ENCODE results near the gene SERPINB10.

The SERPINB10 gene, protein sequence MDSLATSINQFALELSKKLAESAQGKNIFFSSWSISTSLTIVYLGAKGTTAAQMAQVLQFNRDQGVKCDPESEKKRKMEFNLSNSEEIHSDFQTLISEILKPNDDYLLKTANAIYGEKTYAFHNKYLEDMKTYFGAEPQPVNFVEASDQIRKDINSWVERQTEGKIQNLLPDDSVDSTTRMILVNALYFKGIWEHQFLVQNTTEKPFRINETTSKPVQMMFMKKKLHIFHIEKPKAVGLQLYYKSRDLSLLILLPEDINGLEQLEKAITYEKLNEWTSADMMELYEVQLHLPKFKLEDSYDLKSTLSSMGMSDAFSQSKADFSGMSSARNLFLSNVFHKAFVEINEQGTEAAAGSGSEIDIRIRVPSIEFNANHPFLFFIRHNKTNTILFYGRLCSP

DNA sequence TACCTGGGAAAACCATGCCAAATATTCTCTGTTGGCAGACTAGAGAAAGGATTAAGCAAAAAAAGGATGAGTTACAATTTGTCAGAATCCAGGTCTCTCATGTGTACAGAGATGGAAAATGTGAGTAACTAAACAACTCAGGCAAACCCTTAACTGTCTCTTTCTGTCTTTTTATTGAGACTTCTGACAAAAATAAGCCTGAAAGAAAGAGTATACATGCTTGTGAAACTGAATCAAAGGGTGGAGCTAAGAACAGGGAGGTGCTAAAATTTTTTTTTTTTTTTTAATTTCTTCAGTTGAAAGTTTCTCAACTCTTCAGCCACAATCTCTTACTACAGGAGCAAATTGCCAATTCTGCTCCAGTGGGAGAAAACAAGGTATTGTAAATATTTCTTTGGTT lies at the start of gene SERPINB10:
TSS of gene SERPINB10 (plus strand) at position 295 of the 400 bp plus-strand sequence. CDS start 7,553 bp downstream, outside the sequence.
- no peak for DNase-seq

DNA sequence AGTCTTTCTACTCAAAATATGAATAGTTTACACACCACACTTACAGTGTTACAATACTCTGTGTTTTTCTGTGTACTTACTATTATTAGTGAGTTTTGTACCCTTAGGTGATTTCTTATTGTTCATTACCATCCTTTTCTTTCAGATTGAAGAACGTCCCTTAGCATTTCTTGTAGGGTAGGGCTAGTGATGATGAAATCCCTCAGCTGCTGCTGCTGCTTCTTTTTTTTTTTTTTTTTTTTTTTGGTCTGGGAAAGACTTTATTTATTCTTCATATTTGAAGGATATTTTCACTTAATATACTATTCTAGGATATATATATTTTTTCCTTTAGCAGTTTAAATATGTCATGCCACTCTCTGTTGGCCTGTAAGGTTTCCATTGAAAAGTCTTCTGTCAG lies 49.3 kb upstream of the SERPINB10 start:
- DNase-seq = no peak

DNA sequence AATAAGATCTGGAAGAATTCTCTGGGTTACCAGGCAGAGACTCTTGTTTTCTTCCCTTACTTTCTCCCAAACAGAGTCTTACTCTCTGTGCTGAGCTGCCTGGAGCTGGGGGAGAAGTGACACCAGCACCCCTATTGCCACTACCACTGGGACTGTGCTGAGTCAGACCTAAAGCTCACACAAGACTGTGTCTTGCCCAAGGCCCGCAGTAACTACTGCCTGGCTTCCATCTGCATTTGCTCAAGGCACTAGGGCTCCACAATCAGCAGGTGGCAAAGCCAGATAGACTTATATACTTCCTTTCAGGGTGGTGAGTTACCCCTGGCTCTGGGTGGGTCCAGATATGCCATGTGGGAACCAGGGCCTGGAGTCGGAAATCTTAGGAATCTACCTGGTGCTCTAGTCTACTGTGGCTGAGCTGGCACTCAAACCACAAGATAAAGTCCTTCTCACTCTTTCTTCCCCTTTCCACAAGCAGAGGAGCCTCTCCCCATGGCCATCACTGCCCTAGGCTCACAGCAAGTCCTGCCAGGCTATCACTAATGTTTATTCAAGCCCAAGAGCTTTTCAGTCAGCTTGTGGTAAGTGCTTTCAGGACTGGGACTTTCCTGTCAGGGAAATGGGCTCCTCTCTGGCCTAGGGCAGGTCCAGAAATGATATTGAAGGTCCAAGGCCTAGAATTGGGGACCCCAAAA lies 47.8 kb upstream of the SERPINB10 start:
- DNase-seq = no peak

DNA sequence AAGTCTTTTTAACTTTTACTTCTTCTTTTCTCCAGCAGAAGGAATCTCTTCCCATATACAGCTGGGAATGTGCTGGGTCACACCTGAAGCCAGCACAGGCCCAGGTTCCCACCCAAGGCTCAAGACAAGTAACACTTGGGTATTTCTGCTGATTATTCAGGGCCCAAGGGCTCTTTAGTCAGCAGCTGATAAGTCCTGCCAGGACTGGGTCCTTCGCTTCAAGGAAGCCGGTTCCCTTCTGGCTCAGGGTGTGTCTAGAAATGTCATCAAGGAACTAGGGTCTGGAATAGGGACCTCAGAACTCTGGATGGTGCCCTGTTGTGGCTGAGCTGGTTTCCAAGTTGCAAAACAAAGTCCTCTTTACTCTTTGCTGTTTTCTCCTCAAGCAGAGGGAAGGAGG lies 47.2 kb upstream of the SERPINB10 start:
- no peak for DNase-seq

DNA sequence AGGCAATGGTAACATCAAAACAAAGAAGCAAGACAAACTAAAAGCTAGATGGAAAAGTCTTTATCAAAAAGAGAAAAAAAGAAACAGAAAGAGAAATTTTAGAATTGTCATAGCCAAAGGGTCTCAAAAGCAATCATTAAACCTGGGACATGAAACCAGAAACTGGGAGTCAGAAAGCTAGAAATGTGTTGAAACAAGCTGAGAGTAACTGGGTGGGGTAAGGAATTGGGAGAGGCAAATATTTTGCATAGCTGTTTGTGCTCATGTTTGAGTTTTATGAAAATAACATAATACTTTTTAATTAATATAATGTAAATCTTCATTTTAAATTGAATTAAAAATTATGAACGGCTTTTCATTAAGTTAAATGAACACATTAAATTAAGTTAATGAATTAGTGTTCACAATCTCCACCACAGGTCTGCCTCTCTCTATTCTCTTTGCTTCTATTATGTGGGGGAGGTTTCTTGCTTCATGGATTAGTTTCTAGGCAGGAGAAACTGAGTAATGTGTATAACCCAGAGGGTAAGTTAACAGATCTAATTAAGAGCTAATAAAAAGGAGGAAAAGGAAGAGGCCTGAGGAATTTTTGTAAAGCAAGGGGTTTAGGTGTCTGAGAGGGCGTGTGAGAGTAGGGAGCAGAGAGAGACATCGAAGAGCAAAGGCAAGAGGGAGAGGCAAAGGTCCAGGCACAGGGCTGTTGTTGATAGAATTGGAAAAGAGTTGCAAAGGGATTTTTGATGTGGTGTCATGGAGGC lies 40.2 kb upstream of the SERPINB10 start:
- no peak for DNase-seq

DNA sequence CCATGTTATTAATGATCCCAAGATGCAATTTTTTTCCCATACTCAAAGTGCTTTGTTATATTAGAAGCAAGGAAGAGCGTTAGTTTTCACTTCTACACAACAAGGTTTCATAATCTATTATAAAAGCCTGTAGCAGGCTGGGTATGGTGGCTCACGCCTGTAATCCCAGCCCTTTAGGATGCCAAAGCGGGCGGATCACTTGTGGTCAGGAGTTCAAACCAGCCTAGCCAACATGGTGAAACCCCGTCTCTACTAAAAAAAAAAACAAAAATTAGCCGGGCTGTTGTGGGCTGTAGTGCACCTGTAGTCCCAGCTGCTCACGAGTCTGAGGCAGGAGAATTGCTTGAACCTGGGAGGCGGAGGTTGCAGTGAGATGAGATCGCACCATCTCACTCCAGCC lies 39.2 kb upstream of the SERPINB10 start:
- no peak for DNase-seq

DNA sequence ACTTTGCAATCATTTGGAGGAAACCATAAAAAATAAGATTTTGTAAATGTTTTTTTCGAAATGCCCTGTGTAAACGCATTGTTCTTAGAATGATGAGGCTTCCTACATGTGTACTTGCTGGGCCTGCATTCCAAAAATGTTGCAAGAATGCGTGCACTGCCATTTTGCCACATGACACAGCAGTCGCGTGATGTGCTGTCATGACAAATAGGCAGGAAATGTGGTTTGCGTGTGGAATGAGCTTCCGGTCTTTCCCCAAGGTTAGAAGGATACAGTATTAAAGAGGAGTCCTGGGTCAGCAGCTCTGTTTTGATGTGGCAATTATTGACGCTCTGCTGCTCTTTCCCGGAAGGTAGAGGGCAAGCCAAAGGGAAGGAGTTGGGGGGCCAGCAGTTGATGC lies 38.4 kb upstream of the SERPINB10 start:
- no peak for DNase-seq

DNA sequence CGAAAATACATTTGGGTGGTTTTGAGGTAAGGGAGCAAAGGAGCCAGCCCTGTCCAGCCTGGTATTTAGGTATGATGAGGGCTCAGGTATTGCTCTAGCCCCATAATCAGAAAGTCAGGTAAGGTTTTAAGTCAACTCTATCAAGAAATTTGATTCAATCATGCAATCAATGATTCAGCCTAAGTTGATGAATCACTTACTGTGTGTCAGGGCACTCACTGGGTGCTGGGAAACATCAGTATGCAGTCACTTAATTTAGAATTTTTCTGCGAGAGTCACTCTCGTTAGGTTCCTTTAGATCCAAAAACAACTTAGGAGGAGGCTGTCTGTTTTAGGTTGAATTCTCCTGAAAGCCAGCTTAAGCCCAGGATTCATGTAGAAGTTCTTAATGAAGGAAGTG lies 37.9 kb upstream of the SERPINB10 start:
- no peak for DNase-seq

DNA sequence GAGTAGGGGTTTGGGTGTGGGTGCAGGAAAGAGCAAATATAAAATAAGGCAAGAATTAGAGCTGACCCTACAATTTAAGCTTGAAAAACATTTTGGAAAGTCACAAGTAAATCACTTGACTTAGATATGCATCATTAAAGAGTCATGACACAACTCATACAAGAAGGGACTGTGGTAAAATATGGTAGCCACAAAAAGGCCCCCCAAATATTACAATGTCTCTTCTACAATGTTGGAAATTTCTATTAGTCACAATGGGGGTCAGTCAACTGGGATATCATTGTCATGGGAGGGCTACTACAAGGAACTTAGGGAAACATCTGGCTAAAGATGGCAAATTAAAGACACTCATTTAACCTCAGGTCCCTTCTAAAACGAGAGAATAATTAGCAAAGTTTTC lies 35.9 kb upstream of the SERPINB10 start:
- DNase-seq = no peak

DNA sequence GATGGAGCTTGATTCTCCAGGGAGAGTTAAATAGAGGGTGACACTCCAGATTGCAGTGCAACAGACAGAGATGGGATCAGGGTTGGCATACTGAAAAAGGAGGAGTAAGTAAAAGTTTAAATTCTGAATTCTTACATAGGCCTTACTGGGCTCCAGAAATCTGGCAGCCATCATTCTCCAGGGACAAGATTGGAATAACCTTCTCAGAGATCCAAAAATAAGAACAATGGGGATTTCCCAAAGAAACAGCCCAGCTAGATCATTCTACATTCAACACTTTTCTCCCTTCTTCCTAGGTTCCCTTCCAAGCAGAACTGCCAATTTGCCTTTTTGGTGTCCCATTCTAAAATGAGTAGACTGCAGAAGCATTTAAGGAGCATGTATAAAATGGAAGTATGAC lies 35.2 kb upstream of the SERPINB10 start:
- no peak for DNase-seq

DNA sequence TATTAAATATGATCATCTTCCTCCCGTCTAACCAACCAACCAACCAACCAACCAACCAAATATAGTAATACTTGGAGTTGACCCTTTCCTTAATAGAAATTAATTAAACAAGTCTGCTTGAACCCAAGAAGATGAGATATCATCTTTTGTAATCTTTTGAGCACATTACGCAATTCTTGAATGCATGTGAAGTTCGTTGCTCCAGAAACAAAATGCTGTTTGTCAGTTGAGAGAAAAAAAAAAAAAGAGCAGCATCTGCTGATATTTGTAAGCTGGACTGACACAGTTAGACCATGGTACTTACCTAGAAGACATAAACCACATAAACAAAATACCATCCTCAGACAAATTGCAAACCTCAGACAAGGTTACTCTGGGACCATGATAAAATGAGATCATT lies 29.4 kb upstream of the SERPINB10 start:
- DNase-seq = no peak

DNA sequence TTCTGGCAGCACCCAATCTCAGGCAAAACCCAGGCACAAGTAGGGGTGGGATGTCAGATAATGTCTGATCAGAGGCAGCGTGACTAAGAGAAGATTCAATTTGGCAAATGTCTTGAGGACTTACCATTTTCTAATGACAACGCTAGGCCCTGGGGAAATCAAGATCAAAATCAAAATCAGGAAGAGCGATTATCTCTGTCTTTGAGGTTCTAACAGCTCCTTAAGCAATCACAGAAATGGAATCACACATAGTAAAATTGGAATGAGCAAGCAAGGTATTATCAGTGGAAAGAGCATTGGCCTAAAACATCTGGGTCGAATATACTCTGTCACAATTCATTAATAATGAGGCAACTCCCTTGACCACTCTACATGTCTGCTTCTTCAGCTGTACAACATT lies 28.8 kb upstream of the SERPINB10 start:
- no peak for DNase-seq

DNA sequence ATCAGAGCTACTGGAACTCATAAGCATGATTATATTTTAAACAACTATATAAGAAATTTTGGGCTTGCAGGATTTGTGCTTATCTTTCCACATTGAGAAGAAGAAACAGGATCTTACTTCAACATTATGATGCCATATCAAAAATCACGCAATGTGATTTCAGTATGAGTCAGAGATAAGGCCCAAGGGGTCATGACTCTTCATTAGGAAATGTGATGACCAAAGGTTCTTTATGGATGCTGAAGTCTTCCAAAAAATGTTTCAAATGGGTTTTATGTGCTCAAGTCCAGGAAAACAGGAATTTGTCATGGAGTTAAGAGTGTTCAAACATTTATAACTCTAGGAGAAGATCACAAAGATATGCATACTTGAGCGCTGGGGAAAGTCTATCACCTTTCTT lies 28.0 kb upstream of the SERPINB10 start:
- DNase-seq = no peak

DNA sequence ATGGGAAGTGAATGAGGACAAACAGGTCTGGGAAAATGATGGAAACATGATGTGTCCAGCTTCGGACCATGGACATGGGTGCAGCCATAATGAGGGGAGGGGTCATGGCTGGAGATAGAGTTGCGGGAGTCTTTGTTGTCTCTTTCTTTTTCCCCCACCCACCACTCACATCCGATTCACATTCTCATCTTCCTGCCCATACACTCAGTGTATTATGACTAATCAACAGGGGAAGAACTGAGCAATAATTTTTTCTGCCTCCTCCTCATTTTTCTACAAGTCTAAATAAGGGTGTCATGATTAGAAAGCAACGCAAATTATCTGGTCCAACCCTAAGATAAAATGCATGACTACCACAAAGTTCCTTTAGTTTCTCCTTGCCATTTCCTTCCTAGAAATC lies 25.9 kb upstream of the SERPINB10 start:
- DNase-seq = no peak

DNA sequence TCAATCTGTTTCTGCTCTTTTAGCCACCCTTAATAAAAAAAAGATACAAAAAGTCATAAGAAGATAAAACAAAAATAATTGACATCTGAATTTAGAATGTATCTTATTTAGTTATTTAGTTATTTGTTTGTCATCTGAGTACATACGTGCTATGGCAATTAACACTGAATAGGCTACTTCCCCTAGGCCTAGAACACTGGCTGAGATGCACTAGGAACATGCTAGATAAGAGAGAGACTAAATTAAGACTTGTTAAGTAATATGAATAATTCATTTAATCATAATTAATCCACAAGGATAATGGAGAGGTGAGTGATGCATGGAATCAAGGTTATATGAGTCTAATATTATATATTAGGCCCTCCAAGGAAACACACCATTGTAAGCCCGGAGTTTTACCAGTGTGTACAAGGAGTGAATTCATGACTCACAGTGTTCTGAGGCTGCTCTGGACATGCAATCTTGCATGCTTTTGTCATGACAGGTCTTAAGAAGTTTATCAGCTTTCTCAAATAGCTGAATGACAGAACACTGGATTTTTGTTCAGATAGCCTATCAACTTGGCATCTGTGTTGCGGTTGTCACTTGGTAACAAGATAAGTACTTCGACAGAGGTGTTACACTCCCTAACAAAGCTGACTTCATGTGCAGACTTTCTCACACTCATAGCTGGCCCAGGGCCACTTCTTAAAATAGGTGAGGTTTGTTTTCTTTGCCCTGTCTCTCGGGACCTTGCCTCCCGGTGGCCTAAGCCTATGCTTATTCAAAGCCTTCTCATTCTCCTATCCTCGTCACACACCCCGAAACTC lies 25.2 kb upstream of the SERPINB10 start:
- DNase-seq = no peak

DNA sequence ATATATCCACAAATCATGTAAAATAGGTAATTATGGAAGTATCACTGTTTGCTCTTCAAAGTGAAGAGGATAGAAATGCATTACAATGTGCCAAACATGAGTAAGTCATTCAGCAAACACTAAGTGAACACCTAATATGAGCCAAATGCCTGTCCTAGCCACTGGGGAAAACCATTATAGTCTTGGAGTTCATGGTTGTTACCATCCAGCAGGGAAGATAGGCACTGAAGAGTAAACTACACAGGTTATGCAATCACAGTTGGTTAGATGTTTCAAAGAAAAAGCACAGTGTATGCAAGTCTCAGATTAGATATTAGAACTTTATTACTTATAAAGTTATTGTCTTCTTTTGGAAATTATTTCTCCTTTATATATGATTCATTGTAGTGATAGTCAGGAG lies 24.1 kb upstream of the SERPINB10 start:
- no peak for DNase-seq

DNA sequence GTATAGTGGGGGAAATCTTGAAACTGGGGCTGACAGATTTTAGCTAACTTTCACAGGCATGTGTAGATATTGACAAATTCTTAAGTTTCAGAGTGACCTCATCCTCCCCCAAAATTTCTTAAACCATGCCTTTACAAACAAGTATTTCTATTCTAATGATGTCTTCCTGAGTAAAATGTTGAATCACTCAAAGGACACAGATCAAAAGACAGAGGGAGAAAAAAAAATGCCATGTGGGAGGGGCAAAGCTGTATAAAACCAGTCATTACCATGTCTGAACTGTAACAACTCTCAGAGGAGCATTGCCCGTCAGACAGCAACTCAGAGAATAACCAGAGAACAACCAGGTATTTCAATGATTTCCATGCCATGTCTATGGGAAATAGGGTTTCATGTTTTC lies 20.3 kb upstream of the SERPINB10 start, which contains the start of gene SERPINB2:
TSS of gene SERPINB2 (plus strand) at position 282 of the 400 bp plus-strand sequence. CDS start 3,740 bp downstream, outside the sequence.
- no peak for DNase-seq

DNA sequence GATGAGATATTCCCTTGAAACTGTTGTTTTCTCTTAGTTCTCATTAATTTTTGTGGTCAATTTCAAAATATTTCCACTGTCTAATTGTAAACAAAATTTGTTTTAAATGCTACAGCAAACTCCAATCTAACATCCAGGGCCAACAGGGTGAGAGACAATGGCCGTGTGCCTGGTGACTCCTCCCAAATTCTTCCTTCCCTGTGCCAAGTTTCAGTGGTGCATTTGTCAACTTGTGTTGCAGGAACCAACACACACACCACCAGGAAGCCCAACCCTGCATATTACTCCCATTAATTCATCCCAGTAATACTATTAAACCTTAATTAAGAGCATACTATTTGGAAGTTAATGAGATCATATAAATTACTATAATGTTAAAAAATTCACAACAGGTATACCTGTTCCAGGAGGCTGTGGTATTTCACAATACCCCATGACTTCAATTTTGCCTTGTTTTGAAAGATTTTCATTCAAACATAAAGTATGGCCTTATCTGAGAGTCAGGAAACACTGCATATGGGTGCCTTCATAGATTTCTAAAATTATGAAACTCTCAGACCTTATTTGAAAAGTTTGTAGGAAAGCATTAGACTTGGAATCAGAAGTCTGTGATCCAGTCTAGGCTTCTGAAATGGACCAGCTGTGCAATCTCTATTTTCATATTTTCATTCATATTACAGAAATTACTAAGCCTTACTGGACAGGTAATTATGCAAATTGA lies 19.1 kb upstream of the SERPINB10 start:
- DNase-seq = no peak

DNA sequence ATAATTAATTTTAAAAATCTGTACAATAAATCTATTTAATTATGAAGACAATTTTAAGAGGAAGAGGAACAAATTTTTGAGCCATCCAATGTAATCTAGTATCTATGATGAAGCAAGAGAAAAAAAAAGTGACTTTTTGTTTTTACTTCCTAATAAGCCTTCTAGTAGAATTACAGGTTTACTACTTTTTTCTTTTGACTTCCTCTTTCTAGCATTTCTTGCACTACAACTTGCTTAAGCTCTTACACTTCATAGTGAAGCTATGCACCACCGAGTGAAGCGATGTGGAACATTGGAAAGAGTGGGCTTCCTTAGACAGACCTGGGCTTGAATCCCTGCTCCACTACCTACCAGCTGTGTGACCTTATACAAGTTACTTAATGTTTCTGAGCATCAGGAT lies 18.1 kb upstream of the SERPINB10 start:
- DNase-seq = no peak

DNA sequence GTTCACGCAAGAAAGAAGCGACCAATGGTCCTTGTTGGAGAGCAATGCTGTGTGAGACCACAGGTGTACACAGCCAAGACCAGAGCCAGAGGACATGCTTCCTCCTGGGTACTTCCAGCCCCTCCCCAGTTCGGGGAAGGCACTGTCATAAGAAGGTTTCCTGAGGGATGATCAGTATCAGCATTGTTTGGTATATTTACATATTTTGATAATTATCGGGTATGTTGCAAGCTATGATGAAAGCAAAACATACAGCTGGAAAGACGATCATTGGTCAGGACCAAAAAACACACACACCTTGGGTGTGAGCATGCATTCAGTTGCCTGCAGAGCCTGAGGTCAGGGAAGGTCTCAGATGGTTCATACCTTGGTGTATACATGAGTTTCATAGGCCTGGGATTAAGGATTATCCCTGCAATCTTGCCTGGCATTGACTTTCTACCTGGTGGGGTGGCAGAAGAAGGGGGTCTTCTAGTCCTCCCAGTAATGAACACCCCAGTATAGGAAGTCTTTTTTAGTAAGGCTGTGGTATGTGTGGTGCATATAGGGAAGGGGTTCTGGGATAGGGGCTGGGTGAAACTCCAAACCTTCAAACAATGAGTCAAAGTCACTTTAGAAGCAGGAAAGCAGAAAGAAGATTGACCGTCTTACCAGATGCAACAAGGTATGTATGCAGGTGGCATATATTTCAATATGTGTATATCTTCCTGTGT lies 17.4 kb upstream of the SERPINB10 start:
- DNase-seq = no peak

DNA sequence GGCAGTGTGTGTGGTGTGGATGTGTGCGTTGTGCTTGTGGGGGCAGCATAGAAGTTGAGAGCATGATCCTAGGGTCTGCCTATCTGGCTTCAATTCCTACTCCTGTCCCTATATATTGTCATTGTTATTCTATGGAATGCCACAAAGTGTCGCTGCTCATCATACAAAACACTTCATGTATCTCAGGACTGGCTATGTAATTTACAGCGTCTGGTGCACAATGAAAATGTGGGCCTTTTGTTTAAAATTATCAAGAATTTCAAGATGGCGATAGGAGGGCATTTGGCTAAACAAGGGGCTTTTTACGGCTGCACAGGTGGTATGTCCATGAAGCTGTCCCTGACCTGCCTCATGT lies 16.8 kb upstream of the SERPINB10 start:
- DNase-seq = no peak
